Endothelial cell of umbilical vein (primary cell): Measurements from ENCODE around the gene FHIT. TPM values are rescaled to one million over a fixed set of nuclear protein-coding genes. Genes with fewer than 3 reads are reported as not detected.

Source experiments
- BruUV-seq: library from RNA; stranded (reverse); fragments of 400-500 nt; replicated peaks from 2 replicates; lab custom pipeline; 2021; lab: Mats Ljungman, UMichigan
- CTCF ChIA-PET: fragments of 300-600, 350-600 bp; sonication (Branson Sonifier 250); formaldehyde crosslinking; loops from one replicate; lab custom pipeline; 2021; ENCODE audit warnings: antibody characterized with exemption, inconsistent platforms; lab: Charles Lee
- POLR2A ChIA-PET: fragments of 300-600, 350-600 bp; sonication (Branson Sonifier 250); formaldehyde crosslinking; loops from one replicate; lab custom pipeline; 2021; ENCODE audit warnings: antibody characterized with exemption, inconsistent platforms; lab: Charles Lee
- DNase-seq: peaks from one replicate; pipeline ENCODE4 v3.0.0-alpha.2; 2011; ENCODE audit warnings: low read depth, low spot score
- FAIRE-seq: peaks from 2 replicates; lab custom pipeline; 2011; peaks lifted over from hg19 to GRCh38; lab: Jason Lieb, UNC
- H2AFZ ChIP-seq: 2 replicates; pipeline ENCODE4 v1.6.0; 2012; ENCODE audit warnings: low read depth, low read length, control low read depth, inconsistent platforms
- H3K27ac ChIP-seq: 2 replicates; pipeline ENCODE4 v1.5.1; 2011; ENCODE audit warnings: low read depth, mild to moderate bottlenecking, control low read depth, low read length, moderate library complexity; ENCODE audit not compliant: insufficient read depth
- H3K27me3 ChIP-seq, 2 experiments: 2 replicates each; pipeline versions ENCODE4 v1.6.0 to v1.6.1; 2011; ENCODE audit warnings: low read length in 2 of 2, mixed read lengths in 1 of 2; ENCODE audit not compliant: control insufficient read depth in 2 of 2, insufficient read depth in 2 of 2
- H3K36me3 ChIP-seq, 2 experiments: 2 replicates in 1 of 2; 3 replicates in 1 of 2; pipeline ENCODE4 v1.5.1; 2011; ENCODE audit warnings: low read length in 2 of 2, mild to moderate bottlenecking in 1 of 2, moderate library complexity in 1 of 2; ENCODE audit not compliant: control insufficient read depth in 2 of 2, insufficient read depth in 2 of 2; ENCODE audit errors: extremely low read depth in 1 of 2
- H3K4me1 ChIP-seq: 3 replicates; pipeline ENCODE4 v1.5.1; 2011; ENCODE audit warnings: mild to moderate bottlenecking, low read length; ENCODE audit not compliant: control insufficient read depth, insufficient read depth; ENCODE audit errors: extremely low read depth
- H3K4me2 ChIP-seq: 2 replicates; pipeline ENCODE4 v1.6.1; 2011; ENCODE audit warnings: low read length, control low read depth, mixed read lengths; ENCODE audit not compliant: insufficient read depth
- H3K4me3 ChIP-seq, 3 experiments: fragments of 200-600 bp in 1 of 3; sonication (generic), shearing (Covaris generic) in 1 of 3; replicated peaks in 1 of 3; 2 replicates each; pipeline ENCODE4 v1.5.1; 2011 to 2016; ENCODE audit warnings: control low read depth in 3 of 3, low read length in 3 of 3, mild to moderate bottlenecking in 2 of 3, inconsistent platforms in 1 of 3, low read depth in 1 of 3, moderate library complexity in 1 of 3; ENCODE audit not compliant: insufficient read depth in 1 of 3
- H3K79me2 ChIP-seq: 2 replicates; pipeline ENCODE4 v1.6.0; 2012; ENCODE audit warnings: low read length, inconsistent platforms; ENCODE audit not compliant: control insufficient read depth, insufficient read depth
- H3K9ac ChIP-seq: replicated peaks from 2 replicates; pipeline ENCODE3; 2011; ENCODE audit warnings: low read length, control low read depth; ENCODE audit not compliant: insufficient read depth; ENCODE audit errors: extremely low read depth
- H3K9me1 ChIP-seq: replicated peaks from 3 replicates; pipeline ENCODE4 v1.6.0; 2011; ENCODE audit warnings: mild to moderate bottlenecking, low read length; ENCODE audit not compliant: control insufficient read depth, insufficient read depth; ENCODE audit errors: extremely low read depth
- H3K9me3 ChIP-seq: replicated peaks from 2 replicates; pipeline ENCODE4 v1.5.1; 2012; ENCODE audit warnings: low read length, inconsistent platforms; ENCODE audit not compliant: control insufficient read depth, insufficient read depth
- H4K20me1 ChIP-seq: replicated peaks from 2 replicates; pipeline ENCODE3; 2011; ENCODE audit warnings: mild to moderate bottlenecking, low read length; ENCODE audit not compliant: control insufficient read depth, insufficient read depth; ENCODE audit errors: extremely low read depth
- EZH2 ChIP-seq: IDR thresholded peaks from 2 replicates; pipeline ENCODE4 v1.6.1; 2012; ENCODE audit warnings: borderline replicate concordance, low read depth, mild to moderate bottlenecking, moderate library complexity, low read length, inconsistent platforms; ENCODE audit not compliant: severe bottlenecking
- FOS ChIP-seq: IDR thresholded peaks from 2 replicates; pipeline ENCODE4 v1.6.1; 2011; ENCODE audit warnings: mild to moderate bottlenecking, low read length, moderate library complexity, borderline replicate concordance; ENCODE audit not compliant: insufficient read depth
- GATA2 ChIP-seq: IDR thresholded peaks from 2 replicates; pipeline ENCODE4 v1.7.0; 2011; ENCODE audit warnings: low read depth, mild to moderate bottlenecking, moderate library complexity, mixed read lengths, low read length; ENCODE audit not compliant: insufficient read length, insufficient read depth
- JUN ChIP-seq: IDR thresholded peaks from 2 replicates; pipeline ENCODE4 v1.6.1; 2011; ENCODE audit warnings: borderline replicate concordance, low read depth; ENCODE audit not compliant: insufficient read length, insufficient read depth
- MYC ChIP-seq: IDR thresholded peaks from one replicate; pipeline ENCODE4 v1.6.1; 2011; ENCODE audit warnings: mild to moderate bottlenecking, low read depth, low read length
- POLR2A ChIP-seq: IDR thresholded peaks from 2 replicates; pipeline ENCODE4 v1.6.1; 2012; ENCODE audit warnings: low read depth, mild to moderate bottlenecking, control low read depth, low read length
- POLR2AphosphoS5 ChIP-seq: IDR thresholded peaks from 2 replicates; pipeline ENCODE4 v1.6.1; 2012; ENCODE audit warnings: low read depth, mild to moderate bottlenecking, control low read depth, low read length, moderate library complexity; ENCODE audit not compliant: insufficient read depth
- dilution Hi-C: fragments of 300-500 bp; cut with MboI; formaldehyde crosslinking; loops from one replicate; pipeline ENCODE4 v1.15.0; 2019; ENCODE audit warnings: low sequenced_read_pairs; ENCODE audit not compliant: extremely low pct_ligation_motif_present
- intact Hi-C: fragments of 100-400 bp; cut with micrococcal nuclease; formaldehyde crosslinking; loops from one replicate; pipeline ENCODE4 v1.10.0; 2022
- polyA plus RNA-seq, 4 experiments: library from polyadenylated mRNA; depleted of rRNA in 3 of 4; stranded (reverse) in 3 of 4; unstranded in 1 of 4; fragments of >200 nt; gene quantifications; 2 replicates each; pipeline versions ENCODE4 v1.2.1 to v1.2.3, GENCODE V29; 2011 to 2012; ENCODE audit warnings: missing spikeins in 1 of 4
- total RNA-seq: library from RNA; stranded (reverse); gene quantifications from 2 replicates; pipeline ENCODE4 v1.2.3, GENCODE V29; 2021
- TF ChIP-seq, protein P1 (sequence below), 2 donors: IDR thresholded peaks; 1 replicate in 1 of 2; 2 replicates in 1 of 2; pipeline ENCODE4 v1.5.1; 2011; ENCODE audit warnings: low read length in 2 of 2, mild to moderate bottlenecking in 2 of 2, moderate library complexity in 2 of 2, control low read depth in 1 of 2, inconsistent platforms in 1 of 2, low read depth in 1 of 2; ENCODE audit not compliant: insufficient read depth in 1 of 2; ENCODE audit errors: extremely low read depth in 1 of 2
- TF ChIP-seq, protein P2 (sequence below): IDR thresholded peaks from 2 replicates; pipeline ENCODE4 v1.6.1; 2011; ENCODE audit not compliant: insufficient read depth, insufficient read length

Gene FHIT
- total and polyA plus RNA-seq, 2 donors (not counting 3 experiments of a cell fraction or from before 2014, with no cell fraction given) = 0.47 to 2.2 TPM

DNA sequence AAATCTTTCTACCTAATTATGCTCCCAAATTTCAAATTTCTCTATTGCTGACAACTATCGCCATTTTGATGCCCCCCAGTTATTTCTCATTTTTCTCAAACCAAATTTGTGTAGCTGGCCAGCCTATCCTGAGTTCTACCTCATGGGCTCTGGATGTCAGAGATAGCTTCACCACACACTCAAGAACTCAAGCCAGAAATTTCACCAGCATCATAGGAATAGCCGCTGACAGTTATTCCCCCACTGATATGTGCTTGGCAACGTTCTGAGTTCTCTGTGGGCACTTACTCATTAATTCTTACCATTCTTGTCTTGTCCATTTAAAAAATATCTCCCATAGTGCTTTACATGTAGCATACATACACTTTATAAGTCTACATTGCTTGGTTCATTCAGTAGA, 264.7 kb downstream of the FHIT start:
- Histone ChIP-seq H3K36me3 (no peaks in the 10 kb centered on the region), H3K27ac (no peak overlapping the region), H3K4me2 (no peak overlapping the region), H3K4me1 (no peaks in the 10 kb centered on the region), H3K27me3 (no peaks in the 10 kb centered on the region), H3K9me1 (no peaks in the 10 kb centered on the region), H2AFZ (no peak overlapping the region), H3K9me3 (no peaks in the 10 kb centered on the region), H4K20me1 (no peaks in the 10 kb centered on the region), H3K9ac (no peak overlapping the region), H3K4me3 (no peak overlapping the region), H3K79me2 (no peaks in the 10 kb centered on the region)
- DNase-seq = no peak
- dilution Hi-C loops = no loop called here
- FAIRE-seq = no peak
- intact Hi-C loops = no loop called here
- ChIA-PET CTCF (no interaction called here), POLR2A (no interaction called here)
- TF ChIP-seq FOS (no peak), POLR2AphosphoS5 (no peak), POLR2A (no peak), GATA2 (no peak), EZH2 (no peak), MYC (no peak), JUN (no peak)
- TF ChIP-seq, protein P1, sequence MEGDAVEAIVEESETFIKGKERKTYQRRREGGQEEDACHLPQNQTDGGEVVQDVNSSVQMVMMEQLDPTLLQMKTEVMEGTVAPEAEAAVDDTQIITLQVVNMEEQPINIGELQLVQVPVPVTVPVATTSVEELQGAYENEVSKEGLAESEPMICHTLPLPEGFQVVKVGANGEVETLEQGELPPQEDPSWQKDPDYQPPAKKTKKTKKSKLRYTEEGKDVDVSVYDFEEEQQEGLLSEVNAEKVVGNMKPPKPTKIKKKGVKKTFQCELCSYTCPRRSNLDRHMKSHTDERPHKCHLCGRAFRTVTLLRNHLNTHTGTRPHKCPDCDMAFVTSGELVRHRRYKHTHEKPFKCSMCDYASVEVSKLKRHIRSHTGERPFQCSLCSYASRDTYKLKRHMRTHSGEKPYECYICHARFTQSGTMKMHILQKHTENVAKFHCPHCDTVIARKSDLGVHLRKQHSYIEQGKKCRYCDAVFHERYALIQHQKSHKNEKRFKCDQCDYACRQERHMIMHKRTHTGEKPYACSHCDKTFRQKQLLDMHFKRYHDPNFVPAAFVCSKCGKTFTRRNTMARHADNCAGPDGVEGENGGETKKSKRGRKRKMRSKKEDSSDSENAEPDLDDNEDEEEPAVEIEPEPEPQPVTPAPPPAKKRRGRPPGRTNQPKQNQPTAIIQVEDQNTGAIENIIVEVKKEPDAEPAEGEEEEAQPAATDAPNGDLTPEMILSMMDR (IDR thresholded peaks at IDR 0.05; ENCODE audit: extremely low read depth in 1 of 2, insufficient read depth in 1 of 2, low read depth in 1 of 2, low read length in 2 of 2) = no peak
- TF ChIP-seq, protein P2, sequence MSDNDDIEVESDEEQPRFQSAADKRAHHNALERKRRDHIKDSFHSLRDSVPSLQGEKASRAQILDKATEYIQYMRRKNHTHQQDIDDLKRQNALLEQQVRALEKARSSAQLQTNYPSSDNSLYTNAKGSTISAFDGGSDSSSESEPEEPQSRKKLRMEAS = no peak
- no TSS peak for BruUV-seq
